SK-N-SH treated with all-trans-retinoic acid at 6 μM for 48 hours (cell line): ENCODE results near the gene CADM1.

Experiments
- ATAC-seq: fragments of 200-7000 bp; cut with Tn5 transposase; 3 replicates; pipeline ENCODE4 v1.9.1; 2020; ENCODE audit warnings: mild to moderate bottlenecking, moderate library complexity
- ARNTL ChIP-seq: fragments of 450-650 bp; formaldehyde crosslinking; IDR thresholded peaks from 2 replicates; pipeline ENCODE4 v1.5.0; 2020; ENCODE audit warnings: low read depth, mild to moderate bottlenecking, moderate library complexity, borderline replicate concordance
- BACH2 ChIP-seq: fragments of 250-450 bp; sonication (Bioruptor Pico); IDR thresholded peaks from 2 replicates; pipeline ENCODE4 v1.9.0; 2021; ENCODE audit warnings: mild to moderate bottlenecking, borderline replicate concordance
- CREB5 ChIP-seq: fragments of 250-450 bp; sonication (Bioruptor Pico); IDR thresholded peaks from 2 replicates; pipeline ENCODE4 v1.5.1; 2020; ENCODE audit warnings: low read depth, mild to moderate bottlenecking, moderate library complexity
- CSDC2 ChIP-seq: fragments of 250-450 bp; sonication (Bioruptor Pico); IDR thresholded peaks from 2 replicates; pipeline ENCODE4 v1.5.0; 2020; ENCODE audit warnings: mild to moderate bottlenecking, moderate library complexity
- CSRNP3 ChIP-seq: fragments of 250-450 bp; sonication (Bioruptor Pico); IDR thresholded peaks from 2 replicates; pipeline ENCODE4 v1.5.1; 2021; ENCODE audit warnings: mild to moderate bottlenecking, moderate library complexity
- GLIS3 ChIP-seq: fragments of 250-450 bp; sonication (Bioruptor Pico); IDR thresholded peaks from 2 replicates; pipeline ENCODE4 v1.5.0; 2020; ENCODE audit warnings: mild to moderate bottlenecking, moderate library complexity
- ISL1 ChIP-seq: fragments of 250-450 bp; sonication (Bioruptor Pico); IDR thresholded peaks from 2 replicates; pipeline ENCODE4 v2.1.2; 2022; ENCODE audit warnings: mild to moderate bottlenecking, moderate library complexity
- OSR1 ChIP-seq: fragments of 250-450 bp; sonication (Bioruptor Pico); IDR thresholded peaks from 2 replicates; pipeline ENCODE4 v1.8.0; 2022; ENCODE audit warnings: moderate library complexity, mild to moderate bottlenecking, inconsistent platforms
- PATZ1 ChIP-seq: fragments of 250-450 bp; sonication (Bioruptor Pico); IDR thresholded peaks from 2 replicates; pipeline ENCODE4 v1.8.0; 2020; ENCODE audit warnings: mild to moderate bottlenecking, moderate library complexity, borderline replicate concordance
- PPARA ChIP-seq: fragments of 250-450 bp; sonication (Bioruptor Pico); IDR thresholded peaks from 2 replicates; pipeline ENCODE4 v1.5.0; 2020; ENCODE audit warnings: mild to moderate bottlenecking, borderline replicate concordance
- RARB ChIP-seq: fragments of 250-450 bp; sonication (Bioruptor Pico); IDR thresholded peaks from 2 replicates; pipeline ENCODE4 v1.8.0; 2021; ENCODE audit warnings: mild to moderate bottlenecking, moderate library complexity
- SNAI2 ChIP-seq: fragments of 250-450 bp; sonication (Bioruptor Pico); IDR thresholded peaks from 2 replicates; pipeline ENCODE4 v1.5.0; 2020; ENCODE audit warnings: mild to moderate bottlenecking, moderate library complexity
- TCF4 ChIP-seq: fragments of 250-450 bp; sonication (Bioruptor Pico); IDR thresholded peaks from 2 replicates; pipeline ENCODE4 v1.8.0; 2021; ENCODE audit warnings: mild to moderate bottlenecking, moderate library complexity, borderline replicate concordance
- ZFP3 ChIP-seq: fragments of 250-450 bp; sonication (Bioruptor Pico); IDR thresholded peaks from 2 replicates; pipeline ENCODE4 v1.5.0; 2020; ENCODE audit warnings: mild to moderate bottlenecking, moderate library complexity
- ZNF565 ChIP-seq: fragments of 450-650 bp; formaldehyde crosslinking; conservative IDR thresholded peaks from 2 replicates; pipeline ENCODE4 v1.5.0; 2020; ENCODE audit warnings: low read depth, mild to moderate bottlenecking, moderate library complexity
- ZNF70 ChIP-seq: fragments of 450-650 bp; formaldehyde crosslinking; IDR thresholded peaks from 2 replicates; pipeline ENCODE4 v1.5.0; 2020; ENCODE audit warnings: mild to moderate bottlenecking, moderate library complexity
- ZNF8 ChIP-seq: fragments of 450-650 bp; formaldehyde crosslinking; IDR thresholded peaks from 2 replicates; pipeline ENCODE4 v1.5.0; 2020; ENCODE audit warnings: mild to moderate bottlenecking, moderate library complexity
- TF ChIP-seq, protein P1 (sequence below): fragments of 250-450 bp; sonication (Bioruptor Pico); IDR thresholded peaks from 2 replicates; pipeline ENCODE4 v1.8.0; 2021; ENCODE audit warnings: low read depth, mild to moderate bottlenecking, moderate library complexity, borderline replicate concordance
- TF ChIP-seq, protein P2 (sequence below): fragments of 250-450 bp; sonication (Bioruptor Pico); IDR thresholded peaks from 2 replicates; pipeline ENCODE4 v1.5.0; 2020; ENCODE audit warnings: mild to moderate bottlenecking, moderate library complexity

CADM1 gene

DNA sequence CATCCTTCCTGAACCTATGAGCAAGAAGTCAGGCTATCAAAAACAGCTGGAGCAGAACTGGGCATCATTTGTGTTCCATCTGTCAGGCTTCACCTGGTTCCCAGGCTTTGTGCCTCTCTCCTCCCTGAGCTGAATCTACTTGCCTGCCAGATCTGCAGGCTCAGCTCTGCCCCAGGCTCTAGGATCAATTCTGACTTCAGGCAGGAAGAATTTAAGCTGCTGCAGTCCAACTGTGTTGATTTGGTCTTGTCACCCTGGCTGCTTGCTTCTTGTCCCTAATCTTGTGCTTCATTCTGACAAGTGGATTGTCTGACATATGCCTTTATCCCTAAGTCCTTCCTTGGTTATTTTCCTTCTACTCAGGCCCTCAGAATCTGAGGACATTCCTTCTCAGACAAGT lies 31.6 kb upstream of the CADM1 start (continued):
- TF ChIP-seq, protein P1, sequence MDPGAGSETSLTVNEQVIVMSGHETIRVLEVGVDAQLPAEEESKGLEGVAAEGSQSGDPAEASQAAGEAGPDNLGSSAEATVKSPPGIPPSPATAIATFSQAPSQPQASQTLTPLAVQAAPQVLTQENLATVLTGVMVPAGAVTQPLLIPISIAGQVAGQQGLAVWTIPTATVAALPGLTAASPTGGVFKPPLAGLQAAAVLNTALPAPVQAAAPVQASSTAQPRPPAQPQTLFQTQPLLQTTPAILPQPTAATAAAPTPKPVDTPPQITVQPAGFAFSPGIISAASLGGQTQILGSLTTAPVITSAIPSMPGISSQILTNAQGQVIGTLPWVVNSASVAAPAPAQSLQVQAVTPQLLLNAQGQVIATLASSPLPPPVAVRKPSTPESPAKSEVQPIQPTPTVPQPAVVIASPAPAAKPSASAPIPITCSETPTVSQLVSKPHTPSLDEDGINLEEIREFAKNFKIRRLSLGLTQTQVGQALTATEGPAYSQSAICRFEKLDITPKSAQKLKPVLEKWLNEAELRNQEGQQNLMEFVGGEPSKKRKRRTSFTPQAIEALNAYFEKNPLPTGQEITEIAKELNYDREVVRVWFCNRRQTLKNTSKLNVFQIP = no peak

- no peak for ATAC-seq
- TF ChIP-seq ARNTL (no peak), OSR1 (no peak), PPARA (CRISPR knock-in tag) (no peak), GLIS3 (CRISPR knock-in tag) (no peak), ZNF565 (CRISPR knock-in tag) (no peak), CSDC2 (CRISPR knock-in tag) (no peak), CSRNP3 (CRISPR knock-in tag) (no peak), BACH2 (CRISPR knock-in tag) (no peak)
These were observed 26.5 kb upstream of the CADM1 start for GRCh38 chr11:115530752-115531151.

GRCh38 chr11:115528225-115528624 lies 24.0 kb upstream of the CADM1 start:
- ATAC-seq = no peak
- TF ChIP-seq TCF4 (CRISPR knock-in tag) (no peak), ZFP3 (CRISPR knock-in tag) (no peak), CREB5 (CRISPR knock-in tag) (no peak), CSDC2 (CRISPR knock-in tag) (no peak), GLIS3 (CRISPR knock-in tag) (no peak), RARB (CRISPR knock-in tag) (no peak), ARNTL (no peak), ZNF8 (CRISPR knock-in tag) (no peak), BACH2 (CRISPR knock-in tag) (no peak), CSRNP3 (CRISPR knock-in tag) (no peak), ZNF70 (no peak), ISL1 (CRISPR knock-in tag) (no peak), SNAI2 (CRISPR knock-in tag) (no peak), OSR1 (no peak), PATZ1 (CRISPR knock-in tag) (no peak)
- TF ChIP-seq, protein P1 = no peak
- TF ChIP-seq, protein P2, sequence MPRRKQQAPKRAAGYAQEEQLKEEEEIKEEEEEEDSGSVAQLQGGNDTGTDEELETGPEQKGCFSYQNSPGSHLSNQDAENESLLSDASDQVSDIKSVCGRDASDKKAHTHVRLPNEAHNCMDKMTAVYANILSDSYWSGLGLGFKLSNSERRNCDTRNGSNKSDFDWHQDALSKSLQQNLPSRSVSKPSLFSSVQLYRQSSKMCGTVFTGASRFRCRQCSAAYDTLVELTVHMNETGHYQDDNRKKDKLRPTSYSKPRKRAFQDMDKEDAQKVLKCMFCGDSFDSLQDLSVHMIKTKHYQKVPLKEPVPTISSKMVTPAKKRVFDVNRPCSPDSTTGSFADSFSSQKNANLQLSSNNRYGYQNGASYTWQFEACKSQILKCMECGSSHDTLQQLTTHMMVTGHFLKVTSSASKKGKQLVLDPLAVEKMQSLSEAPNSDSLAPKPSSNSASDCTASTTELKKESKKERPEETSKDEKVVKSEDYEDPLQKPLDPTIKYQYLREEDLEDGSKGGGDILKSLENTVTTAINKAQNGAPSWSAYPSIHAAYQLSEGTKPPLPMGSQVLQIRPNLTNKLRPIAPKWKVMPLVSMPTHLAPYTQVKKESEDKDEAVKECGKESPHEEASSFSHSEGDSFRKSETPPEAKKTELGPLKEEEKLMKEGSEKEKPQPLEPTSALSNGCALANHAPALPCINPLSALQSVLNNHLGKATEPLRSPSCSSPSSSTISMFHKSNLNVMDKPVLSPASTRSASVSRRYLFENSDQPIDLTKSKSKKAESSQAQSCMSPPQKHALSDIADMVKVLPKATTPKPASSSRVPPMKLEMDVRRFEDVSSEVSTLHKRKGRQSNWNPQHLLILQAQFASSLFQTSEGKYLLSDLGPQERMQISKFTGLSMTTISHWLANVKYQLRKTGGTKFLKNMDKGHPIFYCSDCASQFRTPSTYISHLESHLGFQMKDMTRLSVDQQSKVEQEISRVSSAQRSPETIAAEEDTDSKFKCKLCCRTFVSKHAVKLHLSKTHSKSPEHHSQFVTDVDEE = no peak
